HG02970 (cell line): ENCODE data around the gene RPS24.

Source experiments
- ATAC-seq: cut with Tn5 transposase; IDR thresholded peaks from one replicate; pipeline ENCODE4 v1.9.1; 2021; ENCODE audit warnings: mild to moderate bottlenecking, moderate library complexity, moderate number of reproducible peaks; ENCODE audit not compliant: unreplicated experiment, low FRiP score

The RPS24 gene

GRCh38 chr10:78025685-78026364 lies 7.8 kb upstream of the RPS24 start:
- ATAC-seq, result no peak

GRCh38 chr10:78028438-78029268 lies 5.0 kb upstream of the RPS24 start:
- ATAC-seq, result no peak

GRCh38 chr10:78029269-78030226 lies 4.1 kb upstream of the RPS24 start, which contains the start of gene POLR3A:
Gene POLR3A (minus strand): TSS chr10:78029515. CDS start chr10:78029407, 108 bp downstream.
- peak; percentile 62 for ATAC-seq

GRCh38 chr10:78033387-78033636 lies 351 bp upstream of the RPS24 start:
- ATAC-seq, result no peak

- ATAC-seq, result no peak
These were observed 1.4 kb downstream of the RPS24 start for GRCh38 chr10:78035025-78035424.

- no peak for ATAC-seq
These were observed 1.8 kb downstream of the RPS24 start for GRCh38 chr10:78035437-78035836.

- no peak for ATAC-seq
These were observed 2.4 kb downstream of the RPS24 start for GRCh38 chr10:78035933-78036583.

GRCh38 chr10:78038105-78038504 lies 4.4 kb downstream of the RPS24 start:
- ATAC-seq, result no peak

GRCh38 chr10:78038791-78039547 lies 5.3 kb downstream of the RPS24 start:
- no peak for ATAC-seq

GRCh38 chr10:78039743-78040142 lies 6.1 kb downstream of the RPS24 start:
- no peak for ATAC-seq

GRCh38 chr10:78041170-78042057 lies 7.8 kb downstream of the RPS24 start:
- ATAC-seq, result no peak

- ATAC-seq, result no peak
These were observed 8.5 kb downstream of the RPS24 start for GRCh38 chr10:78042058-78042751.

- ATAC-seq, result no peak
These were observed 9.1 kb downstream of the RPS24 start for GRCh38 chr10:78042752-78043104.

- no peak for ATAC-seq
These were observed 10.5 kb downstream of the RPS24 start for GRCh38 chr10:78044179-78044578.

GRCh38 chr10:78044699-78045098 lies 11.0 kb downstream of the RPS24 start:
- no peak for ATAC-seq

GRCh38 chr10:78045237-78045636 lies 11.6 kb downstream of the RPS24 start:
- no peak for ATAC-seq

- ATAC-seq, result no peak
These were observed 12.2 kb downstream of the RPS24 start for GRCh38 chr10:78045856-78046255.

- no peak for ATAC-seq
These were observed 13.1 kb downstream of the RPS24 start for GRCh38 chr10:78046711-78047269.
